H1 (cell line): Measurements from ENCODE around the gene PHF14.

Experiments
- BCL11A ChIP-seq, 2 experiments: IDR thresholded peaks; one replicate each; pipeline ENCODE4 v1.6.1; 2011; ENCODE audit warnings: low read depth in 2 of 2, low read length in 2 of 2, mild to moderate bottlenecking in 2 of 2
- BRCA1 ChIP-seq: IDR thresholded peaks from 2 replicates; pipeline ENCODE4 v1.6.1; 2012; ENCODE audit warnings: low read depth, low read length, improper control_type of control experiment
- CEBPB ChIP-seq: IDR thresholded peaks from 2 replicates; pipeline ENCODE4 v1.6.1; 2012; ENCODE audit warnings: low read depth, low read length
- CTCF ChIP-seq, 3 experiments: IDR thresholded peaks; 1 replicate in 2 of 3; 2 replicates in 1 of 3; pipeline versions ENCODE4 v1.5.1 to v1.6.1; 2011; ENCODE audit warnings: low read length in 3 of 3, mild to moderate bottlenecking in 3 of 3, inconsistent platforms in 2 of 3, low read depth in 1 of 3, moderate library complexity in 1 of 3; ENCODE audit not compliant: insufficient read depth in 1 of 3; ENCODE audit errors: control extremely low read depth in 1 of 3
- E2F6 ChIP-seq: IDR thresholded peaks from 2 replicates; pipeline ENCODE4 v1.6.1; 2012; ENCODE audit warnings: inconsistent platforms
- NRF1 ChIP-seq: IDR thresholded peaks from 2 replicates; pipeline ENCODE4 v1.6.1; 2011; ENCODE audit warnings: mild to moderate bottlenecking, low read depth, low read length, improper control_type of control experiment
- SIN3A ChIP-seq, 2 experiments: IDR thresholded peaks in 1 of 2; conservative IDR thresholded peaks in 1 of 2; 2 replicates each; pipeline ENCODE4 v1.6.1; 2011 to 2012; ENCODE audit warnings: low read length in 2 of 2, improper control_type of control experiment in 1 of 2, low read depth in 1 of 2, mild to moderate bottlenecking in 1 of 2
- TEAD4 ChIP-seq: IDR thresholded peaks from 2 replicates; pipeline ENCODE4 v1.6.1; 2012; ENCODE audit warnings: low read depth, low read length, inconsistent platforms, mixed read lengths
- ZNF274 ChIP-seq: IDR thresholded peaks from 2 replicates; pipeline ENCODE4 v1.7.0; 2012; ENCODE audit warnings: low read length, borderline replicate concordance; ENCODE audit errors: extremely low read depth

GRCh38 chr7:11185179-11185815 is 211.6 kb downstream of the PHF14 start:
- TF ChIP-seq CTCF (IDR thresholded peaks at IDR 0.05; ENCODE audit: control extremely low read depth in 1 of 3, insufficient read depth in 1 of 3, low read depth in 1 of 3, low read length in 3 of 3) (no peak), ZNF274 (no peak), BRCA1 (no peak), TEAD4 (peak; percentile 89), NRF1 (no peak), SIN3A (conservative IDR thresholded peaks at IDR 0.05 in 1 of 2, IDR thresholded peaks at IDR 0.05 in 1 of 2; ENCODE audit: low read depth in 1 of 2, low read length in 2 of 2) (no peak; a peak in 1 of 4 replicates), E2F6 (no peak), CEBPB (peak; percentile 91), BCL11A (IDR thresholded peaks at IDR 0.05; ENCODE audit: low read depth in 2 of 2, low read length in 2 of 2) (peak in 1 of 2 experiments; percentile 22)
